Activated T-cell treated with anti-CD3 and anti-CD28 coated beads, Interleukin-2, amount 50 U/mL, for 4 hours (primary cell): ENCODE results near the gene SAMD10. TPM values are rescaled to one million over a fixed set of nuclear protein-coding genes. Genes with fewer than 3 reads are reported as not detected.

Experiments
- ATAC-seq, 2 donors: fragments of 200-7000 bp; cut with Tn5 transposase; one replicate each; pipeline ENCODE4 v1.10.0; 2021
- DNase-seq: peaks from one replicate; pipeline ENCODE4 v3.0.0-alpha.2; 2020
- H3K27me3 Mint-ChIP-seq: one replicate; pipeline ENCODE4 v1.8.0; 2021; ENCODE audit warnings: low read depth, mixed read lengths
- H3K36me3 Mint-ChIP-seq: one replicate; pipeline ENCODE4 v1.8.0; 2022; ENCODE audit warnings: mixed read lengths; ENCODE audit not compliant: insufficient read depth
- H3K4me1 Mint-ChIP-seq: one replicate; pipeline ENCODE4 v1.8.0; 2021; ENCODE audit warnings: low read depth, mixed read lengths
- H3K4me3 Mint-ChIP-seq: one replicate; pipeline ENCODE4 v1.8.0; 2021; ENCODE audit warnings: mild to moderate bottlenecking, moderate library complexity, mixed read lengths
- H3K9me3 Mint-ChIP-seq: one replicate; pipeline ENCODE4 v1.8.0; 2021; ENCODE audit warnings: mixed read lengths
- total RNA-seq, 3 donors: library from RNA; stranded (reverse); gene quantifications; one replicate each; pipeline ENCODE4 v1.2.1, GENCODE V29; 2021

The SAMD10 gene
- total RNA-seq, 3 donors from 2014 or later = 14.6 to 17.4 (median 16.8) TPM

- Mint-ChIP-seq H3K4me1 (peaks cover 23% of the 10 kb centered on the region), H3K27me3 (no peaks in the 10 kb centered on the region), H3K4me3 (no peak overlapping the region), H3K9me3 (no peaks in the 10 kb centered on the region), H3K36me3 (peaks cover 2% of the 10 kb centered on the region)
- ATAC-seq = no peak
- DNase-seq = no peak
Measured at GRCh38 chr20:63958964-63959698, 20.3 kb downstream of the SAMD10 start.

GRCh38 chr20:63958471-63958870, 21.0 kb downstream of the SAMD10 start:
- Mint-ChIP-seq H3K4me1 (peaks cover 28% of the 10 kb centered on the region), H3K36me3 (peaks cover 2% of the 10 kb centered on the region), H3K9me3 (no peaks in the 10 kb centered on the region), H3K4me3 (no peak overlapping the region), H3K27me3 (no peaks in the 10 kb centered on the region)
- no peak for ATAC-seq
- no peak for DNase-seq

DNA sequence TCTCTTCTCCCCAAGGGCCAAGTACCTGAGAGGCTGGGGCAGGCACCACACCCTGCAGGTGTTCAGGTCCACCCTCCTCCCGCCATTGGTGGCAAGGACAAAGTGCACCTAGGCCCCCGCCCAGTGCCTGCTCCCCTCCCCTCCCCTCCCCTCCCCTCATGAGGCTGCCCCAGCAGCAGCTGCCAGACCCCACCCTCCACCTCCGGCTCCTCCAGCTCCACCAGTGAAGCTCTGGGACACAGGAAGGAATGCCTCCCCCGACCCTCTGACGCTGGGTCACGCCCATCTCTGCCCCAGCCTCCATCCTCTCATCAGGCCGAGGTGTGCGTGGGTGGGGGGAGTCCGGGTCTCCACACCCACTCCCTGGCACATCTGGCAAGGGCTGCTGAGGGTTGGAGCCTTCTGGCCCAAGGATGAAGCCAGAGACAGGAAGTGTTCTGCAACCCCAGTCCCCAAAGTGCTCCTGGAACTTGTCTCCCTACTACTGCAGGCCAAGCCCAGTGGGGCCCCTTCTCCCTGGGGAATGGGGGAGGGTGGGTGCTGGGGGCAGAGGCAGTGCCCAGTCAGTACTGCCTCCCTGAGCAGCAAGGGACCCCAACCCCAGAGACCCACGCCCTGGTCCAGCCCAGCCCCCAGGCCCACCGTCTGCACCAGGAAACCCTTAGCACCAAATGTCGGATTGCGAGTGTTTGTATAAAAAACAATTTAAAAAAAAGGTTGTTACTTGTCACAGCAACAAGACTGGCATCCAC, 21.6 kb downstream of the SAMD10 start:
- peaks cover under 1% of the 10 kb centered on the region for H3K36me3 Mint-ChIP-seq
- H3K4me3 Mint-ChIP-seq = peak overlapping the region; percentile 29
- H3K9me3 Mint-ChIP-seq = no peaks in the 10 kb centered on the region
- peaks cover 34% of the 10 kb centered on the region for H3K4me1 Mint-ChIP-seq
- DNase-seq (no peak), ATAC-seq (no peak)
- no peaks in the 10 kb centered on the region for H3K27me3 Mint-ChIP-seq

GRCh38 chr20:63957004-63957689, 22.3 kb downstream of the SAMD10 start:
- Mint-ChIP-seq H3K4me3 (peak overlapping the region; percentile 82), H3K36me3 (no peaks in the 10 kb centered on the region), H3K4me1 (peaks cover 39% of the 10 kb centered on the region), H3K9me3 (no peaks in the 10 kb centered on the region), H3K27me3 (no peaks in the 10 kb centered on the region)
- DNase-seq = peak; percentile 71
- peak; percentile 53 to 55 for ATAC-seq

- H3K9me3 Mint-ChIP-seq = no peaks in the 10 kb centered on the region
- no peaks in the 10 kb centered on the region for H3K36me3 Mint-ChIP-seq
- peaks cover 42% of the 10 kb centered on the region for H3K4me1 Mint-ChIP-seq
- DNase-seq (no peak), ATAC-seq (peak; percentile 2 to 3)
- no peaks in the 10 kb centered on the region for H3K27me3 Mint-ChIP-seq
- H3K4me3 Mint-ChIP-seq = peak overlapping the region; percentile 82
Measured at GRCh38 chr20:63956664-63957003, 22.8 kb downstream of the SAMD10 start.

- peaks cover 44% of the 10 kb centered on the region for H3K4me1 Mint-ChIP-seq
- DNase-seq = peak; percentile 86
- ATAC-seq = peak; percentile 84 to 86
- H3K36me3 Mint-ChIP-seq = no peaks in the 10 kb centered on the region
- H3K4me3 Mint-ChIP-seq = peak within 1 kb of the TSS; percentile 82
- no peaks in the 10 kb centered on the region for H3K9me3 Mint-ChIP-seq
- H3K27me3 Mint-ChIP-seq = no peaks in the 10 kb centered on the region
Measured at GRCh38 chr20:63955827-63956663, 23.4 kb downstream of the SAMD10 start, which contains the start of gene UCKL1. Gene UCKL1, minus strand, starts transcription at chr20:63956416. Its CDS starts 44 bp downstream, at chr20:63956372.

- DNase-seq = no peak
- Mint-ChIP-seq H3K27me3 (no peaks in the 10 kb centered on the region), H3K9me3 (no peaks in the 10 kb centered on the region), H3K36me3 (no peaks in the 10 kb centered on the region), H3K4me3 (peak overlapping the region; percentile 82), H3K4me1 (peaks cover 47% of the 10 kb centered on the region)
- ATAC-seq = peak; percentile 8 to 9
Measured at GRCh38 chr20:63955281-63955826, 24.1 kb downstream of the SAMD10 start.

DNA sequence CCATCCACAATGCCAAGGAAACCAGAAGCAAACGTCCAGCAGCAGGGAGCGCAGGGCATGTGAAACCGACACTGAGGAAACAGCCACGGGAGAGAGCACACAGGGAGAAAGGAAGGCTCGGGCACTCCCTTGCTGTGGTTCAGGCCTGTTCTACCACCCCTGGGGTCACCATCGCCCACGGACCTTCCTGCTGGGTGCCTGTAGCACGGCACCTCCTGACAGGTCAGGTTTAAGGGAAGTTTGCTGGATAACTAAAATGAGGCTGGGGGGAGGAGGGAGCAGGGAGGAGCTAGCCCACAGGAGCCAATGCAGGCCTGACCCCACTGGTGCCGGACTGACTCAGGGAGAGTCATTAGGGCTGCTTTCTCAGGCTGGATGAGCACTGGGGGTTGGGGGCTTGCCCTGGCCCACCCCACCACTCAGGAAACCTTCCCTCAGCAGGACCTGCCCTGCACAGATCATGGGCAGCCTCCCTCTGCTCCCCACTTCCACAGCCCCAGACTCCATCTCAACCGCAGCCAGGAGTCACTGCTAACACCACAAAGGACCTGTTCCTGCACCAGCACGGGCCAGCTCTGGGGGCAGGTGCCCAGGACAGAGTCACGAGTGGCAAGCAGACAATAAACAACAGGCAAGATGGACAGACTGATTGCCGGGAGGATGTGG, 25.5 kb downstream of the SAMD10 start:
- Mint-ChIP-seq H3K36me3 (no peaks in the 10 kb centered on the region), H3K4me3 (peak overlapping the region; percentile 82), H3K4me1 (peaks cover 57% of the 10 kb centered on the region), H3K27me3 (no peaks in the 10 kb centered on the region), H3K9me3 (no peaks in the 10 kb centered on the region)
- no peak for DNase-seq
- no peak for ATAC-seq

- no peak for DNase-seq
- Mint-ChIP-seq H3K27me3 (no peaks in the 10 kb centered on the region), H3K9me3 (no peaks in the 10 kb centered on the region), H3K4me3 (no peak overlapping the region), H3K36me3 (no peaks in the 10 kb centered on the region), H3K4me1 (peaks cover 64% of the 10 kb centered on the region)
- ATAC-seq = no peak
Measured at GRCh38 chr20:63952769-63953168, 26.7 kb downstream of the SAMD10 start.

DNA sequence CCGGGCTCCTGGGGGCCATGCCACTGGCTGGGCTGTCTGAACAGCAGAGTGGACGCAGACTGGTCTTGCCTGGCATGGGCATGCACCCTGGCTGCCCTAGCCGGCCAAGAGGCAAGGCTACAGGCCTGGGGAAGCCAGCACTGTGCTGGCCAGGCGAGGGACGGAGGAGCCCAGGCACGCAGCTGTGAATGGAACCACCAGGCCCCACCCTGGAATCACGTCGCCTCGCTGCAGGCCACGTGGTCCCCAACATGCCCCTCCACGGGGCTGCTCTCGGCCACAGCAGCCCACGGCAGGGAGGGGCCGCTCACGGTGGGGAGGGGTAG, 27.3 kb downstream of the SAMD10 start:
- Mint-ChIP-seq H3K9me3 (no peaks in the 10 kb centered on the region), H3K4me1 (peaks cover 65% of the 10 kb centered on the region), H3K36me3 (no peaks in the 10 kb centered on the region), H3K4me3 (no peak overlapping the region), H3K27me3 (no peaks in the 10 kb centered on the region)
- ATAC-seq (no peak), DNase-seq (no peak)

DNA sequence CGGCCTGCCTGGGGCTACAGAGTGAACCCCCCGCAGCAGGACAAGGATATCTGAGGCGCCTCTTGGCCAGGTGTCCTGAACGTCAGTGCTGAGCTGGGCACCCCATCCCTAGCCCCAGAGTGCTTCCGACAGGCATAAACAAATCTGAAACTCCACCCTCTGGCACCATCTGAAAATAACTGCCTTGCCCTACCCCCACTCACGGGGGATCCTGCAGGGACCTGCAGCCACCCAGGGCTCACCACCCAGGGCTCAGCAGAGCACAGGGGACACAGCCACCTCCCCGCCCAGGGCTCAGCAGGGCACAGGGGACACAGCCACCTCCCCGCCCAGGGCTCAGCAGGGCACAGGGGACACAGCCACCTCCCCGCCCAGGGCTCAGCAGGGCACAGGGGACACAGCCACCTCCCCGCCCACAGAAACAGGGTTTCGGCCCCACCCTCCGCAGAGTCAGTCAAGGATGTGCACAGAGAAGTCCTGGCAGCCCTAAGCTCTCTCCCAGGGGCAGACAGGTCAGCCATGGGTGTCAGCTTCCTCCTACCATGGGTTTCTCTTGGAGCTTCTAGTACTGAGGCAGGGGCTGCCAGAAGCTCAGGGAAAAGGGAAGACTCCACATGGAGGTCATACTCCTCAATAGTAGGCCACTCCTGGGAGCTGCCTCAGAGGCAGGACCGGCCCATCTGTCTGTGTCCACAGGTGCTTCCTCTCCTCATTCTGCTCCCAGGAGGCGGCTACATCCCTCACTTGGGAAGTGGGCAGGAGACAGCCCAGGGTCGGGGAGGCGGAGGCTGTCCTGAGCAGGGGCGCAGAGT, 27.8 kb downstream of the SAMD10 start:
- H3K4me1 Mint-ChIP-seq = peaks cover 68% of the 10 kb centered on the region
- no peaks in the 10 kb centered on the region for H3K9me3 Mint-ChIP-seq
- H3K4me3 Mint-ChIP-seq = no peak overlapping the region
- no peaks in the 10 kb centered on the region for H3K36me3 Mint-ChIP-seq
- H3K27me3 Mint-ChIP-seq = no peaks in the 10 kb centered on the region
- no peak for DNase-seq
- ATAC-seq = no peak

DNA sequence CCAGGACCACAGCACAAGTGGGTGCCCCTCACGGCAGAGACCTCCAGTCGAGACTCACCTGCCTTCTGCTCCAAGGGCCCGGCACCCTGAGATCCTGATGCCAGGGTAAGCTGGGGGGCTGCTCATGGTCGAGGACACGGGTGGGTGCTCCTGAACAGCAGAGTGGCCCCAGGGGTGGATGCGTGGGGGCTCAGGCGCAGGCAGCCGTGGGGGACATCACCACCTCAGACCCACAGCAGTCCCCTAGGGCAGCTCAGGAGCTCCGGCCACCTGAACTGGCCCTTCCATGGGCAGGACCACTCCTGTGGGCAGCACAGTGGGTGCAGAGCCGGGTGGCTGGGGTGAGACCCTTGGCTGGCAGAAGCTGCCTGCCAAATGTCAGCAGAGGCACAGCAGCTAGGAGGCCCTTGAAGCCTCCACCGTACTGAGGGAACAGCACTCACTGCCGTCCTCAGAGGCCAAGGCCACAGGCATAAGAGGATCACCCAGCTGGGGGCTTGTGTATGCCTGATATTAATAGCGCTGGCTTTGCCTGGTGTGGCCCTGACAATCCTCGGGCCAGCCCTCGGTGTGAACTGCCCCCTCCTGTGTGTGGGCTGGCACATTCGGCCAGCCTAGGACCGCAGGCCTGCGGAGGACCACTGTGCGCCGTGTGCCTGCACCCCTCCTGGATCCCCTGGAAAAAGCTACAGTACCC, 28.6 kb downstream of the SAMD10 start:
- DNase-seq (no peak), ATAC-seq (no peak)
- no peaks in the 10 kb centered on the region for H3K27me3 Mint-ChIP-seq
- no peaks in the 10 kb centered on the region for H3K36me3 Mint-ChIP-seq
- peaks cover 66% of the 10 kb centered on the region for H3K4me1 Mint-ChIP-seq
- no peaks in the 10 kb centered on the region for H3K9me3 Mint-ChIP-seq
- H3K4me3 Mint-ChIP-seq = no peak overlapping the region
